B cell (primary cell): ENCODE measurements around the gene ARSA. TPM values are rescaled to one million over a fixed set of nuclear protein-coding genes. Genes with fewer than 3 reads are reported as not detected.

Experiments used
- ATAC-seq: fragments of 200-7000 bp; cut with Tn5 transposase; one replicate; pipeline ENCODE4 v1.10.0; 2021; ENCODE audit warnings: low read depth, mild to moderate bottlenecking, moderate number of reproducible peaks, moderate library complexity
- CTCF ChIA-PET: fragments of 350-600 bp; sonication (Branson Sonifier 250); formaldehyde crosslinking; loops from one replicate; lab custom pipeline; 2021; ENCODE audit warnings: antibody characterized with exemption, inconsistent platforms; lab: Charles Lee
- POLR2A ChIA-PET: fragments of 350-600 bp; sonication (Branson Sonifier 250); formaldehyde crosslinking; loops from one replicate; lab custom pipeline; 2021; ENCODE audit warnings: antibody characterized with exemption; lab: Charles Lee
- DNase-seq: peaks from one replicate; pipeline ENCODE4 v3.0.0; 2013
- H2AFZ ChIP-seq: 2 replicates; pipeline ENCODE4 v1.6.1; 2012; ENCODE audit warnings: mild to moderate bottlenecking, low read depth, low read length; ENCODE audit not compliant: insufficient read depth, poor library complexity, severe bottlenecking
- H3K27ac ChIP-seq, 2 donors: 1 replicate in 1 of 2; 2 replicates in 1 of 2; pipeline ENCODE4 v1.5.1; 2012 to 2013; ENCODE audit warnings: low read length in 2 of 2, mild to moderate bottlenecking in 2 of 2, moderate library complexity in 1 of 2
- H3K27me3 ChIP-seq, 4 experiments: fragments of 200-600 bp in 1 of 4; sonication (generic) in 1 of 4; replicated peaks in 1 of 4; 1 replicate in 2 of 4; 2 replicates in 2 of 4; pipeline versions ENCODE4 v1.6.1 to v1.7.0; 2013 to 2016; ENCODE audit warnings: low read length in 3 of 4, mild to moderate bottlenecking in 2 of 4, mixed read lengths in 1 of 4, moderate library complexity in 1 of 4; ENCODE audit not compliant: insufficient read depth in 4 of 4, control insufficient read depth in 3 of 4; ENCODE audit errors: control extremely low read depth in 1 of 4
- H3K36me3 ChIP-seq, 2 experiments: replicated peaks in 1 of 2; 1 replicate in 1 of 2; 2 replicates in 1 of 2; pipeline versions ENCODE4 v1.6.1 to v1.7.1; 2013; ENCODE audit warnings: low read length in 1 of 2; ENCODE audit not compliant: insufficient read depth in 2 of 2, control insufficient read depth in 1 of 2; ENCODE audit errors: control extremely low read depth in 1 of 2, extremely low read depth in 1 of 2
- H3K4me1 ChIP-seq, 2 donors: fragments of 200-600 bp in 1 of 2; sonication (generic) in 1 of 2; 1 replicate in 1 of 2; 2 replicates in 1 of 2; pipeline versions ENCODE4 v1.5.1 to v1.6.1; 2013 to 2017; ENCODE audit warnings: low read length in 2 of 2; ENCODE audit not compliant: control insufficient read depth in 2 of 2, insufficient read depth in 2 of 2
- H3K4me2 ChIP-seq: replicated peaks from 2 replicates; pipeline ENCODE3; 2012; ENCODE audit warnings: mild to moderate bottlenecking, low read depth, low read length; ENCODE audit not compliant: poor library complexity, severe bottlenecking
- H3K4me3 ChIP-seq, 5 experiments: fragments of 200-600 bp in 1 of 5; sonication (generic) in 1 of 5; 1 replicate in 3 of 5; 2 replicates in 2 of 5; pipeline versions ENCODE4 v1.5.1 to v1.7.0; 2011 to 2016; ENCODE audit warnings: low read length in 4 of 5, mild to moderate bottlenecking in 4 of 5, low read depth in 2 of 5, control low read depth in 1 of 5, moderate library complexity in 1 of 5; ENCODE audit not compliant: insufficient read depth in 1 of 5; ENCODE audit errors: control extremely low read depth in 1 of 5, extremely low read depth in 1 of 5
- H3K79me2 ChIP-seq: fragments of 200-600 bp; sonication (generic); one replicate; pipeline ENCODE4 v1.6.0; 2016; ENCODE audit warnings: low read length; ENCODE audit not compliant: control insufficient read depth, insufficient read depth
- H3K9ac ChIP-seq: fragments of 200-600 bp; sonication (generic); 2 replicates; pipeline ENCODE4 v1.6.1; 2017; ENCODE audit warnings: mild to moderate bottlenecking, low read length, moderate library complexity
- H3K9me3 ChIP-seq, 3 donors: one replicate each; pipeline versions ENCODE4 v1.6.1 to v1.7.1; 2013; ENCODE audit warnings: low read length in 2 of 3; ENCODE audit not compliant: control insufficient read depth in 2 of 3, insufficient read depth in 1 of 3; ENCODE audit errors: control extremely low read depth in 1 of 3
- H4K20me1 ChIP-seq: 2 replicates; pipeline ENCODE4 v1.6.0; 2012; ENCODE audit warnings: mild to moderate bottlenecking, low read length; ENCODE audit not compliant: insufficient read depth, control insufficient read depth, poor library complexity, severe bottlenecking
- H3K27ac Mint-ChIP-seq: one replicate; pipeline ENCODE4 v1.8.0; 2021; ENCODE audit warnings: mixed read lengths
- H3K27me3 Mint-ChIP-seq: one replicate; pipeline ENCODE4 v1.8.0; 2021; ENCODE audit warnings: mixed read lengths
- H3K4me1 Mint-ChIP-seq: one replicate; pipeline ENCODE4 v1.8.0; 2021; ENCODE audit warnings: mixed read lengths
- H3K4me3 Mint-ChIP-seq: one replicate; pipeline ENCODE4 v1.8.0; 2021; ENCODE audit warnings: mixed read lengths
- H3K9me3 Mint-ChIP-seq: one replicate; pipeline ENCODE4 v1.8.0; 2022; ENCODE audit warnings: mixed read lengths; ENCODE audit not compliant: insufficient read depth
- EZH2 ChIP-seq: IDR thresholded peaks from 2 replicates; pipeline ENCODE4 v1.6.1; 2012; ENCODE audit warnings: borderline replicate concordance, low read depth, mild to moderate bottlenecking, moderate library complexity, low read length; ENCODE audit not compliant: insufficient read depth, poor library complexity, severe bottlenecking
- WGBS: methylation state at CpG from one replicate; pipeline ENCODE4 v1.1.5; 2013; ENCODE audit warnings: missing lambda C conversion rate; ENCODE audit not compliant: insufficient coverage; 5-methylcytosine and 5-hydroxymethylcytosine counted together
- intact Hi-C: fragments of 100-400 bp; cut with micrococcal nuclease; formaldehyde crosslinking; loops from one replicate; pipeline ENCODE4 v1.10.0; 2022
- polyA plus RNA-seq: library from polyadenylated mRNA; depleted of rRNA; stranded (reverse); fragments of >200 nt; gene quantifications from 2 replicates; pipeline ENCODE4 v1.2.3, GENCODE V29; 2012
- total RNA-seq, 2 donors: library from RNA; stranded (reverse); fragments of 120-200 nt in 1 of 2; gene quantifications; 1 replicate in 1 of 2; 2 replicates in 1 of 2; pipeline versions ENCODE4 v1.2.3 to v1.2.4, GENCODE V29; 2013 to 2022
- TF ChIP-seq, protein P1 (sequence below): fragments of 200-600 bp; IDR thresholded peaks from one replicate; pipeline ENCODE4 v1.8.0; 2022; ENCODE audit warnings: antibody characterized with exemption, mild to moderate bottlenecking

The ARSA gene
- total and polyA plus RNA-seq, 2 donors (not counting 1 experiment from before 2014, with no cell fraction given): 82.0 to 128 TPM

DNA sequence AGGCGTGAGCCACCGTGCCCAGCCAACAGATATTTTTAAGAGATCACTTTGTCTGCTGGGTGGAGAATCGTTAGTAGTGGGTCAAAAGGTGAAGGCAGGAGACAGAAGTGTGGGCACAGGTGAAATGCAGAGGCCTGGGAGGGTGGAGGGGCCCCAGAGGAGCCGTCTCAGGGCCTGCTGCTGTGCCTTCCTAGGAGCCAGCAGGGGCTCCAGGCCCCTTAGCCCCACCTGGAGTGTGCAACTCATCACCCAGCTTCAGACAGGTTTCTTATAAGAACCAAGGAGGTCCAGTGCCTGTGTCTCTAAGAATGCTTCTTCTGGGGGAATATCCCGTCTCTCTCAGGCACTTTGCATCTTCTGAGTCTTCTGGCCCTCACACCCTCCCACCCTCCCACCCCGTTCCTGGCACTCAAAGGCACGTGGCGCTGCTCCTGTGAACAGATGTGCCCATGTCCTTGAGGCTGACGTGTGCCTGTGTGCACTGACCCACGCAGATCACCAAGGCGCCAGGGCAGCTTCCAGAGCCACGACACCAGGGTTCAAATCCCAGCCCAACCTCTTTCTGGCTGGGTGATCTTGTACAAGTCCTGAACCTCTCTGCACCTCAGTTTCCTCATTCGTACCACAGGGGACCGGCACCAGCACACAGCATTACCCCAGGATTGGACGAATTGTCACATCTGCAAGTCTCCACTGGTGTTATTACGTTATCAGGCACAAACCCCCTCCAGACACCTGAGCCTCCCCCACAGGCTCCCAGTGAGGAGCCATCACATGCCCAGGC, 3.4 kb downstream of the ARSA start:
- intact Hi-C loops: loop anchor here (5.0 kb wide), 1 partner anchor 227 kb away; no protein-coding TSS in a partner anchor
- Mint-ChIP-seq H3K27ac (peak overlapping the region; percentile 67), H3K4me1 (peaks cover 45% of the 10 kb centered on the region), H3K9me3 (no peaks in the 10 kb centered on the region), H3K27me3 (no peaks in the 10 kb centered on the region), H3K4me3 (no peak overlapping the region)
- Histone ChIP-seq H3K36me3 (no peaks in the 10 kb centered on the region), H3K27me3 (no peaks in the 10 kb centered on the region), H3K4me1 (peaks cover 36 to 56% of the 10 kb centered on the region in 2 donors), H2AFZ (no peak overlapping the region), H3K27ac (no peak overlapping the region), H3K79me2 (peaks cover 7% of the 10 kb centered on the region), H3K4me2 (no peak overlapping the region), H3K9me3 (no peaks in the 10 kb centered on the region), H3K4me3 (no peak overlapping the region), H3K9ac (no peak overlapping the region), H4K20me1 (no peaks in the 10 kb centered on the region)
- no peak for DNase-seq
- TF ChIP-seq, protein P1, sequence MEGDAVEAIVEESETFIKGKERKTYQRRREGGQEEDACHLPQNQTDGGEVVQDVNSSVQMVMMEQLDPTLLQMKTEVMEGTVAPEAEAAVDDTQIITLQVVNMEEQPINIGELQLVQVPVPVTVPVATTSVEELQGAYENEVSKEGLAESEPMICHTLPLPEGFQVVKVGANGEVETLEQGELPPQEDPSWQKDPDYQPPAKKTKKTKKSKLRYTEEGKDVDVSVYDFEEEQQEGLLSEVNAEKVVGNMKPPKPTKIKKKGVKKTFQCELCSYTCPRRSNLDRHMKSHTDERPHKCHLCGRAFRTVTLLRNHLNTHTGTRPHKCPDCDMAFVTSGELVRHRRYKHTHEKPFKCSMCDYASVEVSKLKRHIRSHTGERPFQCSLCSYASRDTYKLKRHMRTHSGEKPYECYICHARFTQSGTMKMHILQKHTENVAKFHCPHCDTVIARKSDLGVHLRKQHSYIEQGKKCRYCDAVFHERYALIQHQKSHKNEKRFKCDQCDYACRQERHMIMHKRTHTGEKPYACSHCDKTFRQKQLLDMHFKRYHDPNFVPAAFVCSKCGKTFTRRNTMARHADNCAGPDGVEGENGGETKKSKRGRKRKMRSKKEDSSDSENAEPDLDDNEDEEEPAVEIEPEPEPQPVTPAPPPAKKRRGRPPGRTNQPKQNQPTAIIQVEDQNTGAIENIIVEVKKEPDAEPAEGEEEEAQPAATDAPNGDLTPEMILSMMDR: no peak
- TF ChIP-seq EZH2: no peak
- no peak for ATAC-seq
- 96% methylated on average over 15 of the region's 16 CpGs for WGBS
- POLR2A ChIA-PET: no interaction called here
- CTCF ChIA-PET: no interaction called here
